A549 (cell line): ENCODE measurements around the gene DUSP11. TPM values are rescaled to one million over a fixed set of nuclear protein-coding genes. Genes with fewer than 3 reads are reported as not detected.
"Not testable (repeated sequence)": the region's sequence is repeated elsewhere in the genome, so short reads cannot be mapped to it uniquely, and the experiment has no call there.

Experiments used
- ATAC-seq, 2 experiments: fragments of 200-7000 bp in 1 of 2; fragments of >200 bp in 1 of 2; cut with Nextera tagmentation in 1 of 2; cut with Tn5 transposase in 1 of 2; 3 replicates each; pipeline versions ENCODE4 v1.8.0 to v1.9.1; 2018 to 2020; ENCODE audit warnings: mild to moderate bottlenecking in 1 of 2, moderate library complexity in 1 of 2
- CTCF ChIA-PET: fragments of 300-600 bp; sonication (Branson Sonifier 250); formaldehyde crosslinking; extraction: SDS; loops from one replicate; lab custom pipeline; 2021; ENCODE audit warnings: antibody characterized with exemption, inconsistent platforms; lab: Yijun Ruan, JAX
- POLR2A ChIA-PET: fragments of 350-600 bp; formaldehyde crosslinking; extraction: SDS; loops from one replicate; lab custom pipeline; 2021; ENCODE audit warnings: antibody characterized with exemption, inconsistent platforms; lab: Yijun Ruan, JAX
- DNase-seq, 2 experiments: peaks; one replicate each; pipeline versions ENCODE4 v3.0.0 to v3.0.0-alpha.2; 2011 to 2016; ENCODE audit warnings: low read depth in 1 of 2, low spot score in 1 of 2
- FAIRE-seq: peaks from 2 replicates; lab custom pipeline; 2011; peaks lifted over from hg19 to GRCh38; lab: Jason Lieb, UNC
- H3K27ac ChIP-seq, 2 experiments: fragments of >200 bp; sonication (Bioruptor Twin); formaldehyde crosslinking; 3 replicates each; pipeline ENCODE4 v1.5.1; 2016 to 2017
- H3K4me1 ChIP-seq: fragments of >200 bp; sonication (Bioruptor Twin); formaldehyde crosslinking; 3 replicates; pipeline ENCODE4 v1.6.1; 2016
- H3K4me2 ChIP-seq: fragments of >200 bp; sonication (Bioruptor Twin); formaldehyde crosslinking; 3 replicates; pipeline ENCODE4 v1.6.1; 2016
- H3K4me3 ChIP-seq: fragments of >200 bp; sonication (Bioruptor Twin); formaldehyde crosslinking; 3 replicates; pipeline ENCODE4 v1.5.1; 2016
- H3K9me3 ChIP-seq: fragments of >200 bp; sonication (Bioruptor Twin); formaldehyde crosslinking; 3 replicates; pipeline ENCODE4 v1.6.1; 2016
- ATOH8 ChIP-seq: fragments of 250-450 bp; sonication (Bioruptor Pico); IDR thresholded peaks from 2 replicates; pipeline ENCODE4 v1.5.0; 2020; ENCODE audit warnings: low read depth, mild to moderate bottlenecking, moderate library complexity
- BHLHE40 ChIP-seq: IDR thresholded peaks from 2 replicates; pipeline ENCODE4 v1.6.1; 2012; ENCODE audit warnings: low read depth, low read length, inconsistent platforms
- CTCF ChIP-seq: fragments of >200 bp; sonication (Bioruptor Twin); formaldehyde crosslinking; IDR thresholded peaks from 3 replicates; pipeline ENCODE4 v1.5.1; 2016
- EHF ChIP-seq: fragments of 250-450 bp; sonication (Bioruptor Pico); IDR thresholded peaks from 2 replicates; pipeline ENCODE4 v1.5.0; 2020; ENCODE audit warnings: mild to moderate bottlenecking
- FOSL2 ChIP-seq, 2 experiments: fragments of 450-650 bp in 1 of 2; fragments of >200 bp in 1 of 2; sonication (Bioruptor Twin) in 1 of 2; formaldehyde crosslinking; IDR thresholded peaks; 2 replicates each; pipeline versions ENCODE4 v1.5.0 to v1.6.1; 2016 to 2020; ENCODE audit warnings: mild to moderate bottlenecking in 1 of 2, moderate library complexity in 1 of 2
- FOXS1 ChIP-seq: fragments of 250-450 bp; sonication (Bioruptor Pico); IDR thresholded peaks from 2 replicates; pipeline ENCODE4 v1.5.0; 2020; ENCODE audit warnings: mild to moderate bottlenecking, moderate library complexity
- HOXA7 ChIP-seq: fragments of 250-450 bp; sonication (Bioruptor Pico); IDR thresholded peaks from 2 replicates; pipeline ENCODE4 v1.5.0; 2020; ENCODE audit warnings: mild to moderate bottlenecking, moderate library complexity
- KDM1A ChIP-seq: fragments of 200-600 bp; sonication (generic); IDR thresholded peaks from 2 replicates; pipeline ENCODE4 v1.6.1; 2016; ENCODE audit warnings: low read depth, mild to moderate bottlenecking
- KDM5A ChIP-seq: fragments of 200-600 bp; sonication (generic); IDR thresholded peaks from 2 replicates; pipeline ENCODE4 v1.6.1; 2016; ENCODE audit warnings: antibody characterized with exemption, mild to moderate bottlenecking
- MAX ChIP-seq: IDR thresholded peaks from 2 replicates; pipeline ENCODE4 v1.6.1; 2012
- MAZ ChIP-seq: fragments of 150-350 bp; IDR thresholded peaks from 2 replicates; pipeline ENCODE4 v1.6.1; 2014; ENCODE audit warnings: antibody characterized with exemption, low read depth, low read length, borderline replicate concordance
- MYC ChIP-seq: IDR thresholded peaks from 2 replicates; pipeline ENCODE4 v1.6.1; 2012; ENCODE audit warnings: mild to moderate bottlenecking, inconsistent platforms, low read length, improper control_type of control experiment, borderline replicate concordance
- NFE2L2 ChIP-seq: fragments of 150-350 bp; conservative IDR thresholded peaks from 2 replicates; pipeline ENCODE4 v1.6.1; 2014; ENCODE audit warnings: low read length
- NR3C1 ChIP-seq: fragments of >200 bp; sonication (Bioruptor Twin); formaldehyde crosslinking; IDR thresholded peaks from 3 replicates; pipeline ENCODE4 v1.6.1; 2017
- PHF8 ChIP-seq: fragments of 200-600 bp; sonication (generic); IDR thresholded peaks from 2 replicates; pipeline ENCODE4 v1.6.1; 2016; ENCODE audit warnings: low read depth, mild to moderate bottlenecking, antibody characterized with exemption, moderate library complexity, borderline replicate concordance
- RARB ChIP-seq: fragments of 250-450 bp; sonication (Bioruptor Pico); IDR thresholded peaks from 2 replicates; pipeline ENCODE4 v1.8.0; 2021; ENCODE audit warnings: mild to moderate bottlenecking, moderate library complexity
- RNF2 ChIP-seq: fragments of 200-600 bp; sonication (generic); IDR thresholded peaks from 2 replicates; pipeline ENCODE4 v1.6.1; 2016; ENCODE audit warnings: low read depth, mild to moderate bottlenecking, antibody characterized with exemption, moderate library complexity, borderline replicate concordance
- SMC3 ChIP-seq: fragments of >200 bp; sonication (Bioruptor Twin); formaldehyde crosslinking; IDR thresholded peaks from 3 replicates; pipeline ENCODE4 v1.6.1; 2018; ENCODE audit warnings: inconsistent platforms
- TP53 ChIP-seq: fragments of 250-450 bp; sonication (Bioruptor Pico); IDR thresholded peaks from 2 replicates; pipeline ENCODE4 v1.5.0; 2021; ENCODE audit warnings: mild to moderate bottlenecking, moderate library complexity
- USF2 ChIP-seq: fragments of 450-650 bp; IDR thresholded peaks from 2 replicates; pipeline ENCODE4 v1.6.1; 2014; ENCODE audit warnings: antibody characterized with exemption
- ZFP36 ChIP-seq: fragments of 450-650 bp; IDR thresholded peaks from 2 replicates; pipeline ENCODE4 v1.6.1; 2014; ENCODE audit warnings: borderline replicate concordance; ENCODE audit not compliant: partially characterized antibody
- ZNF302 ChIP-seq: fragments of 250-450 bp; sonication (Bioruptor Pico); IDR thresholded peaks from 2 replicates; pipeline ENCODE4 v1.9.0; 2021; ENCODE audit warnings: inconsistent platforms, mild to moderate bottlenecking, moderate library complexity
- ZSCAN20 ChIP-seq: fragments of 250-450 bp; sonication (Bioruptor Pico); IDR thresholded peaks from 2 replicates; pipeline ENCODE4 v1.8.0; 2022; ENCODE audit warnings: mild to moderate bottlenecking, moderate library complexity
- WGBS: methylation state at CpG from one replicate; pipeline ENCODE4 v1.1.6; 2017; ENCODE audit errors: missing lambda C conversion rate; 5-methylcytosine and 5-hydroxymethylcytosine counted together
- polyA plus RNA-seq, 4 experiments: library from polyadenylated mRNA; depleted of rRNA in 3 of 4; stranded (reverse); fragments of >200 nt; fragmentation: RNase III in 1 of 4; extraction: RNeasy Plus Mini Kit Qiagen cat#74134 plus additional on column Dnase treatment in 1 of 4; gene quantifications; 2 replicates in 3 of 4; 3 replicates in 1 of 4; pipeline ENCODE4 v1.2.3, GENCODE V29; 2011 to 2017

The DUSP11 gene
- polyA plus RNA-seq, 2 of the 4 experiments (the other 2 are of a cell fraction): 26.2 to 54.8 TPM

GRCh38 chr2:73754332-73754731 lies 25.6 kb downstream of the DUSP11 start:
- CTCF ChIA-PET: interaction anchor here (1.9 kb wide), 1 partner anchor 10 kb away, joined by 8 read pairs; no protein-coding TSS in a partner anchor
- 92% methylated on average over 7 of the region's 7 CpGs for WGBS
- ATAC-seq, H3K4me2 ChIP-seq, FAIRE-seq, H3K4me3 ChIP-seq, H3K27ac ChIP-seq, DNase-seq, H3K9me3 ChIP-seq, H3K4me1 ChIP-seq, POLR2A ChIA-PET: not testable (repeated sequence)

- H3K9me3 ChIP-seq: peaks cover 2% of the 10 kb centered on the region; the same call in 2 of the 3 replicates
- no peaks in the 10 kb centered on the region for H3K4me1 ChIP-seq
- FAIRE-seq: no peak
- no peak overlapping the region for H3K4me3 ChIP-seq
- no peak for TF ChIP-seq BHLHE40
- no peak for TF ChIP-seq KDM1A
- TF ChIP-seq RNF2: no peak
- no peak for TF ChIP-seq FOSL2 (IDR thresholded peaks at IDR 0.05)
- TF ChIP-seq FOSL2 (CRISPR knock-in tag; IDR thresholded peaks at IDR 0.05): no peak
- no peak for TF ChIP-seq NR3C1
- TF ChIP-seq ZFP36: no peak
- no peak for TF ChIP-seq NFE2L2
- no peak for TF ChIP-seq ZNF302
- TF ChIP-seq SMC3: no peak
- TF ChIP-seq RARB: no peak
- TF ChIP-seq KDM5A: no peak
- TF ChIP-seq ZSCAN20 (CRISPR knock-in tag): no peak
- TF ChIP-seq ATOH8 (CRISPR knock-in tag): no peak
- TF ChIP-seq MYC: no peak
- 83% methylated on average over 2 of the region's 2 CpGs for WGBS
- DNase-seq: no peak
- no peak overlapping the region for H3K4me2 ChIP-seq
- POLR2A ChIA-PET: interaction anchor here (1.2 kb wide), 1 partner anchor 9 kb away, joined by 3 read pairs; no protein-coding TSS in a partner anchor
- CTCF ChIA-PET: interaction anchor here (0.5 to 1.5 kb wide), 6 partner anchors 10 to 417 kb away, joined by 3 to 4 read pairs (median 3); no protein-coding TSS in a partner anchor
- H3K27ac ChIP-seq: no peak overlapping the region
- ATAC-seq: no peak
Observed at GRCh38 chr2:73749314-73749713, 30.6 kb downstream of the DUSP11 start.

GRCh38 chr2:73746877-73747208 lies 33.1 kb downstream of the DUSP11 start:
- DNase-seq (no peak), FAIRE-seq (no peak), ATAC-seq (no peak)
- CTCF ChIA-PET: interaction anchor here (0.6 kb wide), 1 partner anchor 28 kb away, joined by 3 read pairs; no protein-coding TSS in a partner anchor
- Histone ChIP-seq H3K4me1 (no peaks in the 10 kb centered on the region), H3K9me3 (no peaks in the 10 kb centered on the region), H3K27ac (no peak overlapping the region), H3K4me2 (no peak overlapping the region), H3K4me3 (no peak overlapping the region)
- 90% methylated on average over 3 of the region's 3 CpGs for WGBS
- POLR2A ChIA-PET: interaction anchor here (1.2 kb wide), 1 partner anchor 10 kb away, joined by 4 read pairs; the partner anchor contains the start of gene TPRKB
- TF ChIP-seq USF2 (no peak), NR3C1 (no peak), PHF8 (no peak), HOXA7 (no peak), MAZ (no peak), CTCF (no peak), FOXS1 (no peak), KDM1A (no peak), TP53 (CRISPR knock-in tag) (no peak), EHF (CRISPR knock-in tag) (no peak), MAX (no peak)
